Measurements from ENCODE around the gene MAN2A1. TPM values are rescaled to one million over a fixed set of nuclear protein-coding genes. Genes with fewer than 3 reads are reported as not detected.

MAN2A1 gene
- total RNA-seq = 116 and 140 TPM in 2 replicates

GRCh38 chr5:109689740-109690241, at the start of gene MAN2A1:
Gene MAN2A1 (plus strand): TSS chr5:109689927. CDS start chr5:109690418, 491 bp downstream.

